Smooth muscle cell (in vitro differentiated cells): ENCODE data around the gene HNRNPAB. TPM values are rescaled to one million over a fixed set of nuclear protein-coding genes. Genes with fewer than 3 reads are reported as not detected.

Source experiments
- DNase-seq: peaks from one replicate; lab custom pipeline; 2025; ENCODE audit not compliant: unreplicated experiment; lab: John Stamatoyannopoulos, UW
- H2AFZ ChIP-seq: fragments of 200-600 bp; sonication (generic); 2 replicates; pipeline ENCODE4 v1.6.0; 2016; ENCODE audit warnings: antibody characterized with exemption, low read depth, mild to moderate bottlenecking
- H3F3A ChIP-seq: fragments of 200-600 bp; sonication (generic); 2 replicates; pipeline ENCODE4 v1.6.0; 2017; ENCODE audit warnings: antibody characterized with exemption, low read depth
- H3K27ac ChIP-seq: fragments of 200-600 bp; sonication (generic); 2 replicates; pipeline ENCODE4 v1.5.1; 2016; ENCODE audit warnings: low read depth, mild to moderate bottlenecking
- H3K27me3 ChIP-seq: fragments of 200-600 bp; sonication (generic); 2 replicates; pipeline ENCODE4 v1.6.1; 2016; ENCODE audit warnings: low read depth, mild to moderate bottlenecking
- H3K36me3 ChIP-seq: fragments of 200-600 bp; sonication (generic); 2 replicates; pipeline ENCODE4 v1.5.1; 2016; ENCODE audit warnings: low read depth
- H3K4me1 ChIP-seq: fragments of 200-600 bp; sonication (generic); 2 replicates; pipeline ENCODE4 v1.5.1; 2016; ENCODE audit warnings: low read depth
- H3K4me2 ChIP-seq: fragments of 200-600 bp; sonication (generic); 2 replicates; pipeline ENCODE4 v1.6.0; 2016; ENCODE audit warnings: mild to moderate bottlenecking
- H3K4me3 ChIP-seq: fragments of 200-600 bp; sonication (generic); 2 replicates; pipeline ENCODE4 v1.5.1; 2016; ENCODE audit warnings: mild to moderate bottlenecking
- H3K79me2 ChIP-seq: fragments of 200-600 bp; sonication (generic); 2 replicates; pipeline ENCODE4 v1.6.0; 2016; ENCODE audit warnings: low read depth, mild to moderate bottlenecking
- H3K9ac ChIP-seq: fragments of 200-600 bp; sonication (generic); 2 replicates; pipeline ENCODE4 v1.6.0; 2016; ENCODE audit warnings: low read depth
- H3K9me3 ChIP-seq: fragments of 200-600 bp; sonication (generic); replicated peaks from 2 replicates; pipeline ENCODE4 v1.5.1; 2016; ENCODE audit warnings: low read depth
- H4K20me1 ChIP-seq: fragments of 200-600 bp; sonication (generic); 2 replicates; pipeline ENCODE4 v1.6.0; 2016; ENCODE audit warnings: low read depth
- CTCF ChIP-seq: fragments of 200-600 bp; sonication (generic); IDR thresholded peaks from 2 replicates; pipeline ENCODE4 v1.5.1; 2017; ENCODE audit warnings: borderline replicate concordance, mild to moderate bottlenecking, antibody characterized with exemption; ENCODE audit not compliant: insufficient read depth, poor library complexity, severe bottlenecking
- WGBS: methylation state at CpG from one replicate; pipeline ENCODE4 v1.1.7; 2016; ENCODE audit warnings: low lambda C conversion rate; 5-methylcytosine and 5-hydroxymethylcytosine counted together
- polyA plus RNA-seq: library from polyadenylated mRNA; unstranded; fragments of >200 nt; fragmentation: Nextera tagmentation; extraction: Ambion mirVana; gene quantifications from 2 replicates; pipeline ENCODE4 v1.2.1, GENCODE V29; 2016
- total RNA-seq: library from RNA; depleted of rRNA; stranded (reverse); fragments of >200 nt; gene quantifications from 2 replicates; pipeline ENCODE4 v1.2.3, GENCODE V29; 2014

The HNRNPAB gene
- total and polyA plus RNA-seq, 2 experiments from 2014 or later = 79.3 to 170 TPM

- Histone ChIP-seq H3K4me1 (no peaks in the 10 kb centered on the region), H3K36me3 (peaks cover 6% of the 10 kb centered on the region), H3K27me3 (no peaks in the 10 kb centered on the region), H2AFZ (no peak overlapping the region), H4K20me1 (peaks cover 77% of the 10 kb centered on the region), H3F3A (peaks cover 18% of the 10 kb centered on the region), H3K9ac (no peak overlapping the region), H3K4me2 (no peak overlapping the region), H3K79me2 (no peaks in the 10 kb centered on the region), H3K4me3 (no peak overlapping the region), H3K9me3 (no peaks in the 10 kb centered on the region), H3K27ac (no peak overlapping the region)
- no peak for TF ChIP-seq CTCF
- WGBS = 97% methylated on average over 5 of the region's 5 CpGs
- no peak for DNase-seq
Measured at GRCh38 chr5:178216088-178216534, 11.8 kb downstream of the HNRNPAB start.

GRCh38 chr5:178216779-178217178 is 12.4 kb downstream of the HNRNPAB start:
- Histone ChIP-seq H3K27me3 (no peaks in the 10 kb centered on the region), H3K4me2 (no peak overlapping the region), H3K4me1 (no peaks in the 10 kb centered on the region), H3F3A (peaks cover 11% of the 10 kb centered on the region), H3K9ac (no peak overlapping the region), H3K4me3 (no peak overlapping the region), H3K36me3 (peaks cover 6% of the 10 kb centered on the region), H4K20me1 (peaks cover 71% of the 10 kb centered on the region), H3K79me2 (no peaks in the 10 kb centered on the region), H3K27ac (no peak overlapping the region), H3K9me3 (no peaks in the 10 kb centered on the region), H2AFZ (no peak overlapping the region)
- no peak for DNase-seq
- 95% methylated on average over 3 of the region's 3 CpGs for WGBS
- no peak for TF ChIP-seq CTCF

- Histone ChIP-seq H3K4me1 (no peaks in the 10 kb centered on the region), H3K9ac (no peak overlapping the region), H3K4me3 (no peak overlapping the region), H3F3A (peaks cover 8% of the 10 kb centered on the region), H3K79me2 (no peaks in the 10 kb centered on the region), H3K9me3 (no peaks in the 10 kb centered on the region), H3K36me3 (peaks cover 6% of the 10 kb centered on the region), H3K27me3 (no peaks in the 10 kb centered on the region), H4K20me1 (peaks cover 59% of the 10 kb centered on the region), H2AFZ (no peak overlapping the region), H3K27ac (no peak overlapping the region), H3K4me2 (no peak overlapping the region)
- WGBS = 76% methylated on average over 5 of the region's 5 CpGs
- no peak for DNase-seq
- TF ChIP-seq CTCF = no peak
Measured at GRCh38 chr5:178218237-178218776, 14.0 kb downstream of the HNRNPAB start.

- no peak for TF ChIP-seq CTCF
- H3K9ac ChIP-seq = no peak overlapping the region
- peaks cover 8% of the 10 kb centered on the region for H3F3A ChIP-seq
- H3K27ac ChIP-seq = no peak overlapping the region
- 98% methylated on average over 3 of the region's 3 CpGs for WGBS
- H3K4me3 ChIP-seq = no peak overlapping the region
- H2AFZ ChIP-seq = no peak overlapping the region
- peaks cover 54% of the 10 kb centered on the region for H4K20me1 ChIP-seq
- DNase-seq = no peak
- H3K36me3 ChIP-seq = peaks cover 6% of the 10 kb centered on the region
- no peaks in the 10 kb centered on the region for H3K9me3 ChIP-seq
- H3K4me1 ChIP-seq = no peaks in the 10 kb centered on the region
- no peaks in the 10 kb centered on the region for H3K27me3 ChIP-seq
- H3K4me2 ChIP-seq = no peak overlapping the region
- no peaks in the 10 kb centered on the region for H3K79me2 ChIP-seq
Measured at GRCh38 chr5:178218827-178219226, 14.5 kb downstream of the HNRNPAB start.
